KMS-11 (cell line): Measurements from ENCODE around the gene SPIB.
"Not testable (repeated sequence)": the region's sequence is repeated elsewhere in the genome, so short reads cannot be mapped to it uniquely, and the experiment has no call there.

ENCODE experiments used
- H2AFZ ChIP-seq: fragments of 200-600 bp; sonication (generic); 2 replicates; pipeline ENCODE4 v1.6.1; 2016; ENCODE audit warnings: antibody characterized with exemption, mixed run types, low read depth
- H3K27ac ChIP-seq: fragments of 200-600 bp; sonication (generic); 2 replicates; pipeline ENCODE4 v1.6.1; 2016; ENCODE audit warnings: mild to moderate bottlenecking, mixed run types
- H3K27me3 ChIP-seq: fragments of 200-600 bp; sonication (generic); 2 replicates; pipeline ENCODE4 v1.6.1; 2017; ENCODE audit warnings: mild to moderate bottlenecking, low read depth, mixed run types, moderate library complexity; ENCODE audit not compliant: insufficient read depth
- H3K36me3 ChIP-seq: fragments of 200-600 bp; sonication (generic); 2 replicates; pipeline ENCODE4 v1.6.1; 2017; ENCODE audit warnings: mild to moderate bottlenecking, mixed run types; ENCODE audit not compliant: insufficient read depth
- H3K4me1 ChIP-seq: fragments of 200-600 bp; sonication (generic); 2 replicates; pipeline ENCODE4 v1.6.1; 2016; ENCODE audit warnings: mild to moderate bottlenecking, low read depth, mixed run types; ENCODE audit not compliant: poor library complexity, severe bottlenecking
- H3K4me2 ChIP-seq: fragments of 200-600 bp; sonication (generic); 2 replicates; pipeline ENCODE4 v1.7.0; 2016; ENCODE audit warnings: mild to moderate bottlenecking, mixed run types
- H3K4me3 ChIP-seq: fragments of 200-600 bp; sonication (generic); IDR thresholded peaks from 2 replicates; pipeline ENCODE4 v1.6.1; 2017; ENCODE audit warnings: low read depth, low read length, mixed read lengths; ENCODE audit not compliant: insufficient read depth
- H3K79me2 ChIP-seq: fragments of 200-600 bp; sonication (generic); 2 replicates; pipeline ENCODE4 v1.6.1; 2016; ENCODE audit warnings: low read depth, mixed run types; ENCODE audit not compliant: insufficient read depth
- H3K9ac ChIP-seq: fragments of 200-600 bp; sonication (generic); 2 replicates; pipeline ENCODE4 v1.6.1; 2016; ENCODE audit warnings: mild to moderate bottlenecking, mixed run types
- H4K20me1 ChIP-seq: fragments of 200-600 bp; sonication (generic); 2 replicates; pipeline ENCODE4 v1.6.1; 2016; ENCODE audit warnings: mild to moderate bottlenecking, mixed run types; ENCODE audit not compliant: insufficient read depth
- TF ChIP-seq, protein P1 (sequence below): fragments of 200-600 bp; sonication (generic); conservative IDR thresholded peaks from 2 replicates; pipeline ENCODE4 v1.6.1; 2017; ENCODE audit warnings: low read depth, mild to moderate bottlenecking, antibody characterized with exemption, low read length, moderate library complexity, mixed read lengths

Gene SPIB

DNA sequence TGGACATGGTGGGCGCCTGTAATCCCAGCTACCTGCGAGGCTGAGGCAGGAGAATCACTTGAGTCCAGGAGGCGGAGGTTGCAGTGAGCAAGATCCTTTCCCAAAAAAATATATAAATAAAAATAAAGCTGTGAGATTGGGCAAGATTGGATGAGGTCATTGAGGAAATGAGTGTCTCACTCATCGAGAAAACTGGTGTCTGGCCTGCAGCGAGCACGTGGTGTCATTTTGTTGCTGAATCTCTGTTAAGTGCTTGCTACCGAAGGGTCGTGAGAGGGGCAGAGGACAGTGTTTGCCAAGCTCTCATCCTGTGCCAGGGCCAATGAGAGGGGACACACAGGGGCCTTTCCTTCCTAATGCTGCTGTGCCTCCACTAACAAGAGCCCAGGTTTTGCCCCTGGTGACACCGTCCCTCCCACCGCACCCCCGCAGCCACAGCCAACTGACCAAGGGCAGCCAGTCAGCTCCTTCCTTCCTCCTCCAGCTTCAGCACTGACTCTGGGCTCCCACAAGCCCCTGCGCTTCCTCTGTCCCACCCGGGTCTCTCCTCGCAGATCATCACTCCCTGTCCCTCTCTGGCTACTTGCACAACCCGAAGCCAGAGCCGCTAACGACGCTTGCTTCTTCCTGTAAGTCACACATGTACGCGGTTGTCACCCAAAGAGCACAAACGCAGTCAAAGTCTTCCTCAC, 31.4 kb upstream of the SPIB start:
- Histone ChIP-seq H3K36me3 (0 out of 2 replicates have a peak, but pooled peaks cover 10% of the 10 kb centered on the region), H3K4me2 (no peak overlapping the region), H3K27me3 (no peaks in the 10 kb centered on the region)

GRCh38 chr19:50387868-50388245, 30.9 kb upstream of the SPIB start:
- Histone ChIP-seq H3K4me1 (peaks cover 11% of the 10 kb centered on the region), H4K20me1 (no peaks in the 10 kb centered on the region; the same call in 1 of the 2 replicates), H3K27ac (no peak overlapping the region), H3K79me2 (peaks cover 66% of the 10 kb centered on the region), H2AFZ (no peak overlapping the region), H3K4me2 (no peak overlapping the region), H3K9ac (no peak overlapping the region), H3K27me3 (no peaks in the 10 kb centered on the region), H3K4me3 (no peak overlapping the region), H3K36me3 (peaks cover 13% of the 10 kb centered on the region; the same call in 1 of the 2 replicates)
- TF ChIP-seq, protein P1, sequence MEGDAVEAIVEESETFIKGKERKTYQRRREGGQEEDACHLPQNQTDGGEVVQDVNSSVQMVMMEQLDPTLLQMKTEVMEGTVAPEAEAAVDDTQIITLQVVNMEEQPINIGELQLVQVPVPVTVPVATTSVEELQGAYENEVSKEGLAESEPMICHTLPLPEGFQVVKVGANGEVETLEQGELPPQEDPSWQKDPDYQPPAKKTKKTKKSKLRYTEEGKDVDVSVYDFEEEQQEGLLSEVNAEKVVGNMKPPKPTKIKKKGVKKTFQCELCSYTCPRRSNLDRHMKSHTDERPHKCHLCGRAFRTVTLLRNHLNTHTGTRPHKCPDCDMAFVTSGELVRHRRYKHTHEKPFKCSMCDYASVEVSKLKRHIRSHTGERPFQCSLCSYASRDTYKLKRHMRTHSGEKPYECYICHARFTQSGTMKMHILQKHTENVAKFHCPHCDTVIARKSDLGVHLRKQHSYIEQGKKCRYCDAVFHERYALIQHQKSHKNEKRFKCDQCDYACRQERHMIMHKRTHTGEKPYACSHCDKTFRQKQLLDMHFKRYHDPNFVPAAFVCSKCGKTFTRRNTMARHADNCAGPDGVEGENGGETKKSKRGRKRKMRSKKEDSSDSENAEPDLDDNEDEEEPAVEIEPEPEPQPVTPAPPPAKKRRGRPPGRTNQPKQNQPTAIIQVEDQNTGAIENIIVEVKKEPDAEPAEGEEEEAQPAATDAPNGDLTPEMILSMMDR: no peak

More for the DNA sequence above, 31.4 kb upstream of the SPIB start:
- TF ChIP-seq, protein P1: no peak
- Histone ChIP-seq H3K4me3 (no peak overlapping the region), H3K4me1 (peaks cover 11% of the 10 kb centered on the region), H4K20me1 (no peaks in the 10 kb centered on the region; the same call in 1 of the 2 replicates), H3K27ac (no peak overlapping the region), H3K9ac (no peak overlapping the region), H2AFZ (no peak overlapping the region), H3K79me2 (peaks cover 60% of the 10 kb centered on the region)

- H4K20me1 ChIP-seq, H3K4me3 ChIP-seq, H3K9ac ChIP-seq, H2AFZ ChIP-seq, H3K27me3 ChIP-seq, H3K4me1 ChIP-seq, H3K4me2 ChIP-seq, H3K27ac ChIP-seq: not testable (repeated sequence)
- peaks cover 19% of the 10 kb centered on the region; the same call in 1 of the 2 replicates for H3K36me3 ChIP-seq
- H3K79me2 ChIP-seq: peaks cover 66% of the 10 kb centered on the region
Measured at GRCh38 chr19:50390295-50390694, 28.4 kb upstream of the SPIB start.

GRCh38 chr19:50390952-50391351, 27.8 kb upstream of the SPIB start:
- H2AFZ ChIP-seq, H3K4me2 ChIP-seq, H3K4me3 ChIP-seq, H3K9ac ChIP-seq, H4K20me1 ChIP-seq, H3K4me1 ChIP-seq, H3K27ac ChIP-seq, H3K27me3 ChIP-seq: not testable (repeated sequence)
- Histone ChIP-seq H3K36me3 (peaks cover 19% of the 10 kb centered on the region; the same call in 1 of the 2 replicates), H3K79me2 (peaks cover 59% of the 10 kb centered on the region)

GRCh38 chr19:50392759-50393158, 26.0 kb upstream of the SPIB start:
- no peaks in the 10 kb centered on the region for H3K4me1 ChIP-seq
- no peak overlapping the region for H3K27ac ChIP-seq
- H3K36me3 ChIP-seq: peaks cover 10% of the 10 kb centered on the region; the same call in 1 of the 2 replicates
- TF ChIP-seq, protein P1: no peak
- no peak overlapping the region for H3K4me2 ChIP-seq
- H2AFZ ChIP-seq: no peak overlapping the region
- no peak overlapping the region for H3K4me3 ChIP-seq
- no peaks in the 10 kb centered on the region for H4K20me1 ChIP-seq
- peaks cover 43% of the 10 kb centered on the region for H3K79me2 ChIP-seq
- no peaks in the 10 kb centered on the region for H3K27me3 ChIP-seq
- H3K9ac ChIP-seq: no peak overlapping the region
